Measurements from ENCODE around the gene AKAP6.

The AKAP6 gene

DNA sequence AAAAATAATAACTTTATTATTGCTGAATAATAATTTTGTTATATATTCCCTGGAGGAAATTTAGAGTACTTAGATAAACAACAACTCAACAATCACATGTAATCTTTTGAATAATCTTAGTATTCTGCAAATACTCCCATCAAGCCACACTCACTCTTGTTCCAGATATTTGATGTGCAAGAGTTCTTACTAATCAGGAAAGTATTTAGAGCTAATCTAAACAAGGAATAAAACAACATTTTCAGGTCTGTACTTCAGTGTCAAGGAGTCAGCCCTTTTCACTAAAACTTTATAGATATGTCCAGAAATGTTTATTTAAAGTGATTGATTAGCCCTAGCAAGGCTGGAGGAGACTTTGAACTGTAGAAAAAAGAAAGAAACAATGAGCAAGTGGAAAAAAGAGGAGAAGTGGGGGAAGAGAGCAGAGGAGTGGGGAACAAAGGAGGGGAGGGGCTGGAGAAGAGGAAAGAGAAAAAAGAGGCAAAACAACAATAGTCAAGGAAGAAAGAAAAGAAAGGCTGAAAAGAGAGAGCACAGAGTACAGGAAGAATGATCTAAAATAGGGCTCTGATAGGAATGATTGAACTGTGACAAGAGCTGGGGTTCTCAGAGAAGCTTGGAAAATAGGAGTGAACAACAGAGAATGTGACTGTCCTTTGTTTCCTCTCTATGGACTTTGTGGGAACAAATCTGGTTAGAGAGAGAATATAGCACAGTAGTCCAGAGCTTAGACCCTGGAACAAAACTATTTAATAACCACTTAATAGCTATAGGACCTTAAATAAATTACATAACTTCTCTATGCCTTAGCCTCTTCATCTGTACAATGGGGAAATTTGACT is 238.7 kb downstream of the AKAP6 start:
- DNase-seq = no peak
- no peak overlapping the region for H3K27ac ChIP-seq
- in situ Hi-C loops (cut with HindIII; ENCODE audit: low pct_ligation_motif_present, low sequenced_read_pairs) = no loop called here
- no peak overlapping the region for H3K4me3 ChIP-seq (ENCODE audit: low read depth, low read length)
- H3K27me3 ChIP-seq (replicated peaks) = no peaks in the 10 kb centered on the region
- TF ChIP-seq, protein P1, sequence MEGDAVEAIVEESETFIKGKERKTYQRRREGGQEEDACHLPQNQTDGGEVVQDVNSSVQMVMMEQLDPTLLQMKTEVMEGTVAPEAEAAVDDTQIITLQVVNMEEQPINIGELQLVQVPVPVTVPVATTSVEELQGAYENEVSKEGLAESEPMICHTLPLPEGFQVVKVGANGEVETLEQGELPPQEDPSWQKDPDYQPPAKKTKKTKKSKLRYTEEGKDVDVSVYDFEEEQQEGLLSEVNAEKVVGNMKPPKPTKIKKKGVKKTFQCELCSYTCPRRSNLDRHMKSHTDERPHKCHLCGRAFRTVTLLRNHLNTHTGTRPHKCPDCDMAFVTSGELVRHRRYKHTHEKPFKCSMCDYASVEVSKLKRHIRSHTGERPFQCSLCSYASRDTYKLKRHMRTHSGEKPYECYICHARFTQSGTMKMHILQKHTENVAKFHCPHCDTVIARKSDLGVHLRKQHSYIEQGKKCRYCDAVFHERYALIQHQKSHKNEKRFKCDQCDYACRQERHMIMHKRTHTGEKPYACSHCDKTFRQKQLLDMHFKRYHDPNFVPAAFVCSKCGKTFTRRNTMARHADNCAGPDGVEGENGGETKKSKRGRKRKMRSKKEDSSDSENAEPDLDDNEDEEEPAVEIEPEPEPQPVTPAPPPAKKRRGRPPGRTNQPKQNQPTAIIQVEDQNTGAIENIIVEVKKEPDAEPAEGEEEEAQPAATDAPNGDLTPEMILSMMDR (IDR thresholded peaks at IDR 0.05; ENCODE audit: low read depth, low read length, missing control alignments) = no peak
- H3K36me3 ChIP-seq (replicated peaks) = no peaks in the 10 kb centered on the region

DNA sequence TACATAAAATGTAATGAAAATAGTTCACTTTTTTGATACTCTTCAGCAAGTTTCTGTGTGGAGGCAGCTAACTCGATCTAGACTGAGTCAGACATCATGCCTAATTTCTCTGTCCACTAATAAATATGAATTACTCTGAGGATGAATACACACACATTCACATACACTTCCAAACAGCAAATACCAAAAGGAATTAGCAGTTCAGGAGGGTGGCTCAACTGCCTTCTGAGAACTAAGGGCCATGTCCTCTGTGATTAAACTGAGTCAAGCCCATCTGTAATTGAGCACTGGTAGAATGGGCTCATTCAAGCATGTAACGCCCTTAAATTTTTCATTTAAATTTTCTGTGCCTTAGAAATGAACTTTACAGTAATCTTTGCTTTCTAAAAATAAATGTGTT is 242.5 kb downstream of the AKAP6 start:
- no peaks in the 10 kb centered on the region for H3K36me3 ChIP-seq (replicated peaks)
- no peak overlapping the region for H3K27ac ChIP-seq
- TF ChIP-seq, protein P1 (IDR thresholded peaks at IDR 0.05; ENCODE audit: low read depth, low read length, missing control alignments) = no peak
- no peaks in the 10 kb centered on the region for H3K27me3 ChIP-seq (replicated peaks)
- in situ Hi-C loops (cut with HindIII; ENCODE audit: low pct_ligation_motif_present, low sequenced_read_pairs) = no loop called here
- DNase-seq = no peak
- H3K4me3 ChIP-seq (ENCODE audit: low read depth, low read length) = no peak overlapping the region

DNA sequence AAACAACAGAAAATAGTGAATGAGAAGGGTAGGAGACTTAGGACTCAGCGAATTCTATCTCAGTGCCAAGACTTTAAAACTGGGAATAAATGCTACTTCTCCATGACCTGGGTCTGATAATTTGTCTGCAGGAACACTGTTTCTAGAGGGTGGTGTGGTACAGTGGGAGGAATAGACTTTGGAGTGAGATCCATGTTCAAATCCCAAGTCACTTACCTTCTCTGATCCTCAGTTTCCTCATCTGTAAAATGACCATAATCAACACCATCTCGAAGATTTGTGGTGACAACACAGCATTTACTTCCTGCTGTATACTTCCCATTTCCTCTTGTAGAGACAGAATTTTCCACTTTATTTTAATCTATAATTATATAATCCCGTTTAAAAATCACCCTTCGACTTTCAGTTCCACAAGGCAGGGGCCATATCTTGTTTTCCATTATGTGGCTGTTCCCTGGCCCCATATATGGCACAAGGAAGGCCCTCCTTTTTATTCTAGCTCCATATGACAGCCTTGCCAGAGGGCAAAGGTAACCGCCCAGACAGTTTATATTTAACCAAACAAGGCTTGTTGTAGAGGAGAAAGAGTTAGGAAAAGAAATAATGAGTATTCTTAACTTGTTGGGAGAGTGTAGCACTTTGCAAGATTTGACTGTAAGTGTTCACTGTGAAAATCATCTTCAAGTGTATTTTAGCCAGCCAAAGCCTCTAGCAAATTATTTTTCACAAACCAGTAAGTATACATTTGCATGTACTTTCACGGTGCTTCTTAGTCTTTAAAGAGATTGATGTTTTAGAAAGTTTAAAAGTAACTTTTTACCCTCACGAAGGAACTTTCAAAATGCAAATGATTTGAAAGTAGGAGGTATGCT is 243.1 kb downstream of the AKAP6 start:
- no peaks in the 10 kb centered on the region for H3K36me3 ChIP-seq (replicated peaks)
- no peaks in the 10 kb centered on the region for H3K27me3 ChIP-seq (replicated peaks)
- DNase-seq = no peak
- no peak overlapping the region for H3K4me3 ChIP-seq (ENCODE audit: low read depth, low read length)
- no peak overlapping the region for H3K27ac ChIP-seq
- in situ Hi-C loops (cut with HindIII; ENCODE audit: low pct_ligation_motif_present, low sequenced_read_pairs) = no loop called here
- TF ChIP-seq, protein P1 (IDR thresholded peaks at IDR 0.05; ENCODE audit: low read depth, low read length, missing control alignments) = no peak

DNA sequence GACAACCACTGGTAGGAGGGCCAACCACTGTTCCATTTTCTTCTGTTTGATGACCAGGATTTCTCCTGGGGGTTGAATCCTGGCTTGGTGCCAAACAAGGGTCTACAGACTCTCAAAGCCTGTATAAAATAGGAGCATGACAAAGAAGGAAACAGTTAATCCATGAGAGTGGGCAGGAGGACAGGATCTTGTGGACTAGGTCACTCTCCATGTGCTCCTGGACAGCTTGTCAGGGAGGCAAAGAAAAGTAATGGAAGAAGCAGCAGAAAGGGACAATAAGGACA is 243.7 kb downstream of the AKAP6 start:
- H3K27ac ChIP-seq = no peak overlapping the region
- in situ Hi-C loops (cut with HindIII; ENCODE audit: low pct_ligation_motif_present, low sequenced_read_pairs) = no loop called here

DNA sequence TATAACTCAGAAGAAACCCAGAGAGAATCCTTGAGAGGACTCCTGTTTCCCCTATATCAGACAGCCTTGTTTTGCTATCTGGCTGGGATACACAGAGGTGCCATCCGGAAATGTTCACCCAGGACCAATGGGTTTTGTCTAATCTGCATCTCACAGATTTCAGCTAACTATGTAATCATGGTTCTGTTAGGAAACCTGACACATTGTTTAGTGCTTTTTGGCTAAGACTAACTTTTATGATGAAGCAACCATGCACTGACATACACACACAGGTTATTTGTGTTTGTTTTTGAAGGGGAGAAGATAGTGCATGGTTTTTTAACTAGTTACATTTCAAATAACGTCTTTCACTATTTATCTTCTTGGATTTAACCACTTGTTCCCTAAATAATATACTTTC is 245.2 kb downstream of the AKAP6 start:
- Histone ChIP-seq H3K36me3 (replicated peaks) (no peaks in the 10 kb centered on the region), H3K27ac (no peak overlapping the region), H3K4me3 (ENCODE audit: low read depth, low read length) (no peak overlapping the region), H3K27me3 (replicated peaks) (no peaks in the 10 kb centered on the region)
- in situ Hi-C loops (cut with HindIII; ENCODE audit: low pct_ligation_motif_present, low sequenced_read_pairs) = no loop called here
- DNase-seq = no peak
- TF ChIP-seq, protein P1 (IDR thresholded peaks at IDR 0.05; ENCODE audit: low read depth, low read length, missing control alignments) = no peak

More for the DNA sequence above, 243.7 kb downstream of the AKAP6 start:
- Histone ChIP-seq H3K27me3 (replicated peaks) (no peaks in the 10 kb centered on the region), H3K36me3 (replicated peaks) (no peaks in the 10 kb centered on the region), H3K4me3 (ENCODE audit: low read depth, low read length) (no peak overlapping the region)
- no peak for DNase-seq
- TF ChIP-seq, protein P1 (IDR thresholded peaks at IDR 0.05; ENCODE audit: low read depth, low read length, missing control alignments) = no peak
